ENCODE measurements around the gene GSS. TPM values are rescaled to one million over a fixed set of nuclear protein-coding genes. Genes with fewer than 3 reads are reported as not detected.

Gene GSS
- total and polyA plus RNA-seq, 2 donors from 2014 or later = 54.9 to 71.5 TPM

GRCh38 chr20:34940081-34940481, 15.5 kb downstream of the GSS start:
- peaks cover 0 to 5% (median 2%) of the 10 kb centered on the region in 3 donors for H3K4me1 ChIP-seq (ENCODE audit: control insufficient read depth in 2 of 3, insufficient read depth in 2 of 3, low read depth in 1 of 3, low read length in 3 of 3)
- DNase-seq (no peak), FAIRE-seq (no peak)
- TF ChIP-seq CTCF (IDR thresholded peaks at IDR 0.05; ENCODE audit: borderline replicate concordance, extremely low read depth, insufficient read depth) = no peak
- peaks cover 0 to 25% (median 12%) of the 10 kb centered on the region in 3 donors for H3K36me3 ChIP-seq (ENCODE audit: control insufficient read depth in 2 of 3, insufficient read depth in 3 of 3, low read length in 3 of 3)
- no peaks in the 10 kb centered on the region for H3K9me3 ChIP-seq (ENCODE audit: control insufficient read depth in 2 of 3, insufficient read depth in 1 of 3, low read length in 3 of 3)
- H3K27ac ChIP-seq (ENCODE audit: low read depth in 2 of 2, low read length in 2 of 2) = no peak overlapping the region
- H3K27me3 ChIP-seq (ENCODE audit: control insufficient read depth, insufficient read depth, low read length) = no peaks in the 10 kb centered on the region
- no peak overlapping the region for H3K4me3 ChIP-seq (ENCODE audit: low read length in 3 of 3)
- intact Hi-C loops (cut with DNase I) = no loop called here
- no peak overlapping the region for H3K9ac ChIP-seq (ENCODE audit: low read length in 3 of 3)

- intact Hi-C loops (cut with DNase I) = no loop called here
- TF ChIP-seq CTCF (IDR thresholded peaks at IDR 0.05; ENCODE audit: borderline replicate concordance, extremely low read depth, insufficient read depth) = no peak
- H3K4me1 ChIP-seq (ENCODE audit: control insufficient read depth in 2 of 3, insufficient read depth in 2 of 3, low read depth in 1 of 3, low read length in 3 of 3) = peaks cover 0 to 5% (median 2%) of the 10 kb centered on the region in 3 donors
- DNase-seq = no peak
- H3K27ac ChIP-seq (ENCODE audit: low read depth in 2 of 2, low read length in 2 of 2) = peak overlapping the region in 1 of 2 donors; percentile 16
- no peak overlapping the region for H3K4me3 ChIP-seq (ENCODE audit: low read length in 3 of 3)
- H3K9me3 ChIP-seq (ENCODE audit: control insufficient read depth in 2 of 3, insufficient read depth in 1 of 3, low read length in 3 of 3) = no peaks in the 10 kb centered on the region
- H3K36me3 ChIP-seq (ENCODE audit: control insufficient read depth in 2 of 3, insufficient read depth in 3 of 3, low read length in 3 of 3) = peaks cover 0 to 25% (median 12%) of the 10 kb centered on the region in 3 donors
- no peak overlapping the region for H3K9ac ChIP-seq (ENCODE audit: low read length in 3 of 3)
- no peaks in the 10 kb centered on the region for H3K27me3 ChIP-seq (ENCODE audit: control insufficient read depth, insufficient read depth, low read length)
- no peak for FAIRE-seq
These were observed 17.0 kb downstream of the GSS start for GRCh38 chr20:34938466-34939163.

GRCh38 chr20:34931771-34932170, 23.8 kb downstream of the GSS start:
- FAIRE-seq = no peak
- TF ChIP-seq CTCF (IDR thresholded peaks at IDR 0.05; ENCODE audit: borderline replicate concordance, extremely low read depth, insufficient read depth) = no peak
- Histone ChIP-seq H3K4me1 (ENCODE audit: control insufficient read depth in 2 of 3, insufficient read depth in 2 of 3, low read depth in 1 of 3, low read length in 3 of 3) (no peaks in the 10 kb centered on the region), H3K27ac (ENCODE audit: low read depth in 2 of 2, low read length in 2 of 2) (no peak overlapping the region), H3K36me3 (ENCODE audit: control insufficient read depth in 2 of 3, insufficient read depth in 3 of 3, low read length in 3 of 3) (peaks cover 2 to 39% (median 17%) of the 10 kb centered on the region in 3 donors), H3K9ac (ENCODE audit: low read length in 3 of 3) (no peak overlapping the region), H3K9me3 (ENCODE audit: control insufficient read depth in 2 of 3, insufficient read depth in 1 of 3, low read length in 3 of 3) (no peaks in the 10 kb centered on the region), H3K4me3 (ENCODE audit: low read length in 3 of 3) (no peak overlapping the region), H3K27me3 (ENCODE audit: control insufficient read depth, insufficient read depth, low read length) (no peaks in the 10 kb centered on the region)
- DNase-seq = no peak
- intact Hi-C loops (cut with DNase I) = no loop called here
